GM03348 (cell line): ENCODE measurements around the gene SBNO1.
"Not testable (repeated sequence)": the region's sequence is repeated elsewhere in the genome, so short reads cannot be mapped to it uniquely, and the experiment has no call there.

Source experiments
- DNase-seq: peaks from one replicate; pipeline ENCODE4 v3.0.0; 2012; ENCODE audit warnings: low spot score

Gene SBNO1

DNA sequence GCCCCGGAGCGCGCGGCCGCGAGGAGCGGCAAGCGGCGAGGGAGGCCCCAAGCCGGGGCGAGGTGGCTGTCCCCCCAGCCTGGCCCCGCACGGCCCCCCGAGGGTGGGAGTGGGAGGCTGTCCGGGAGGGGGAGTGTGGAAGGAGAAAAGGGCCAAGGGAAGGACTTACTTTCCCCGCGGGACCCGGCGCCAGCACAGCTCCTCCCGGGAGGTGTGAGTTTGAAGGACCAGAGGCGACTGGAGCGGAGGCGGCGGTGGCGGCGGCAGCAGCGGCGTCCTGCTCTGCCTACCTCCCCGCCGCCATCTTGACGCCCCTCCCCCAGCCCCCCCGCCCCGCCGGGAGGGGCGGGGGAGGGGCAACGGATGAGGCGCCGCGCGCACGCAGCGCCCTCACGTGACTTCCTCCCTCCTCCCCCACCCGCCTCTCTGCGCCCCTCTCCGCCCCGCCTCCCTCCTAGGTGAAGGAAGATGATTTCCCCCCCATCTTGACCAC lies at the start of gene SBNO1:
Gene SBNO1 (minus strand): TSS at position 316 of the 493 bp plus-strand sequence. CDS start 14,406 bp downstream, outside the sequence.
- DNase-seq, result peak; percentile 98

DNA sequence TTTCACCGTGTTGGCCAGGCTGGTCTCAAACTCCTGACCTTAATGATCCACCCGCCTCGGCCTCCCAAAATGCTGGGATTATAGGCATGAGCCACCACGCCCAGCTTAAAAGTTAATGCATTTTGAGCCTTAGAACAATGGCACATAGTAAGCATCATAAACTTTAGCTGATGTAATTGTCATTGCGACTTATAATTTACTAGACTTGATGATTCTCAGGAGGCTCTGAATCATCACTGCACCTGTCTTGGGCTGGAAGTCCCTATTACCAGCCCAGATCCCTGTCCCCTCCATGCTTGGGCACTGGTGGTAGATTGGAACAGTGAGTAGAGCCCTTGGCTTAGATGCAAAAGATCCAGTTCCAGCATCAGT lies 45.4 kb upstream of the SBNO1 start:
- DNase-seq, result no peak

DNA sequence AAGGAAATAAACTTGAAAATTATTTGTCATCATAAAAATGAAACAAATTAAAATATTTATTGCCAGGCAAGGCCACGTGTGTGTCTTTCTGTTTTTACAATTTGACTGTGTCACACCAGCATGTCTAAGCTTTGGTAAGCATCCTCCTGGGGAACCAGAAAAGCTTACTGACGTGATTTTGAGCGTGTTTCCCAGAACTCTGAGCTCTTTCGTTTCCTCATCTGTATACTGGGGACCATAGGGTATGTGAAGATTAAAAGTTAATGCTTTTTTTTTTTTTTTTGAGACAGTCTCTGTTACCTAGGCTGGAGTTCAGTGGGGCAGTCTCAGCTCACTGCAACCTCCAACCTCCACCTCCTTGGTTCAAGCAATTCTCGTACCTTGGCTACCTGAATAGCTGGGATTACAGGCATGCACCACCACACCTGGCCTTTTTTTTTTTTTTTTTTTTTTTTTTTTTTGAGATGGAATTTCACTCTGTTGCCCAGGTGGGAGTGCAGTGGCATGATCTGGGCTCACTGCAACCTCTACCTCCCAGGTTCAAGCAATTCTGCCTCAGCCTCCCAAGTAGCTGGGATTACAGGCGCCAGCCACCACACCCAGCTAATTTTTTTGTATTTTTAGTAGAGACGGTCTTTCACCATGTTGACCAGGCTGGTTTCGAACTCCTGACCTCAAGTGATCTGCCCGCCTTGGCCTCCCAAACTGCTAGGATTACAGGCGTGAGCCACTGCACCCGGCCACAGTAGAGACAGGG lies 44.8 kb upstream of the SBNO1 start:
- not testable (repeated sequence) for DNase-seq

DNA sequence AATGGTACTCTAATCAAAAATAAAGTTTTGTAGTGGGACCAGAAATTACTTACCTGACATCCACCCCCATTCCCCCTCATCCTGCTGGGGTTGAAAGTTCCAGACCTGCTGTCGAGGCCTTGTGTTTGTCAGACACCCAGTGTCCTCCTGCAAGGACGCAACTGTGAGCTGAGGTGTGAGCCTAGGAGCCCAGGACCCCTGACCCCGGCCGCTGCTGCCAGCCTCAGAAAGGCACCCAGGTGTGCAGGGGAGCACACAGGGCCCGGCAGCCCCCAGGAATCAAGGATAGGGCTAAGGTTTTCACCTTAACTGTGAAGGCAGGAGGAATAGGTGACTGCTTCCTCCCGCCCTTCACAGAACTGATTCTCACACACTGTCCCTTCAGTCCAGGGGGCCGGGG lies 44.0 kb upstream of the SBNO1 start:
- DNase-seq, result not testable (repeated sequence)

DNA sequence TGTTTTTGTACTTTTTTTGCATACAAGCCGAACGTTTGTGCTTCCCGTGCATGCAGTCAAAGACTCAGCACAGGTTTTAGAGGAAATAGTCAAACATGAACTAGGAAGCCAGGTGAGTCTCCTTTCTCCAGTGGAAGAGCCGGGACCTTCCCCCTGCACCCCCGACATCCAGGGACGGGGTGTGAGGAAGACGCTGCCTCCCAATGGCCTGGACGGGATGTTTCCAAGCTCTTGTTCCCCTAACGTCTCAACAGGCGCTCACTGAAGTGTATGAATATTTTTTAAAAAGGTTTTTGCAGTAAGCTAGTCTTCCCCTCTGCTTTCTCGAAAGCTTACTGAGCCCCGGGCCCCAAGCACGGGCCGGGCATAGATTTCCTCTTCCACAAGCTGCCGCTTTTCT lies 43.3 kb upstream of the SBNO1 start:
- not testable (repeated sequence) for DNase-seq

DNA sequence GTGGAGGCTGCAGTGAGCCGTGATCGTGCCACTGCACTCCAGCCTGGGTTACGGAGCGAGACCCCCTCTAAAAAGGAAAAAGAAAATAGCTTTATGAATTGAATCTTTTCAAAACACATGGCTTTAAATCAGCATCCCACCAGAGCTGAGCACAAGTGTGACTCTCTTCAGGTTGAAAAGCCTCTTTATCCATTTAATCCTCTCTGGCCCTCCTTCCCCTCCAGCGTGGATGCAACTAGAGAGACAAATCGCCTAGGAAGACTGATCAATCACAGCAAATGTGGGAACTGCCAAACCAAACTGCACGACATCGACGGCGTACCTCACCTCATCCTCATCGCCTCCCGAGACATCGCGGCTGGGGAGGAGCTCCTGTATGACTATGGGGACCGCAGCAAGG lies 42.6 kb upstream of the SBNO1 start:
- not testable (repeated sequence) for DNase-seq

DNA sequence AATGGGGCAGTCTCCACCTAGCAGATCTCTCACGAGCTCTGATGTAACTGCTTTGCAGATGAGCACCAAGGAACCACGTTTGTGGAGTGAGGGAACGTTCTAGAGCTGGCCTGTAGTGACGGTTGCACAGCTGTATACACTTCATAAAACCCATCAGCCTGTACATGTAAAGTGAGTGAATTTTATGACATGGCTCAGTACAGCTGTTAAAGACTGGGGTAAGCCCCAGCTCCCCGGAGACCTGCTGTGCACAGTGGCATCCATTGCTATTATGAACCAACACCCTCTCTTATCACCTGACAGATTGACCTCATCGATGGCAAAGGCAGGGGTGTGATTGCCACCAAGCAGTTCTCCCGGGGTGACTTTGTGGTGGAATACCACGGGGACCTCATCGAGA lies 39.9 kb upstream of the SBNO1 start:
- DNase-seq, result no peak

DNA sequence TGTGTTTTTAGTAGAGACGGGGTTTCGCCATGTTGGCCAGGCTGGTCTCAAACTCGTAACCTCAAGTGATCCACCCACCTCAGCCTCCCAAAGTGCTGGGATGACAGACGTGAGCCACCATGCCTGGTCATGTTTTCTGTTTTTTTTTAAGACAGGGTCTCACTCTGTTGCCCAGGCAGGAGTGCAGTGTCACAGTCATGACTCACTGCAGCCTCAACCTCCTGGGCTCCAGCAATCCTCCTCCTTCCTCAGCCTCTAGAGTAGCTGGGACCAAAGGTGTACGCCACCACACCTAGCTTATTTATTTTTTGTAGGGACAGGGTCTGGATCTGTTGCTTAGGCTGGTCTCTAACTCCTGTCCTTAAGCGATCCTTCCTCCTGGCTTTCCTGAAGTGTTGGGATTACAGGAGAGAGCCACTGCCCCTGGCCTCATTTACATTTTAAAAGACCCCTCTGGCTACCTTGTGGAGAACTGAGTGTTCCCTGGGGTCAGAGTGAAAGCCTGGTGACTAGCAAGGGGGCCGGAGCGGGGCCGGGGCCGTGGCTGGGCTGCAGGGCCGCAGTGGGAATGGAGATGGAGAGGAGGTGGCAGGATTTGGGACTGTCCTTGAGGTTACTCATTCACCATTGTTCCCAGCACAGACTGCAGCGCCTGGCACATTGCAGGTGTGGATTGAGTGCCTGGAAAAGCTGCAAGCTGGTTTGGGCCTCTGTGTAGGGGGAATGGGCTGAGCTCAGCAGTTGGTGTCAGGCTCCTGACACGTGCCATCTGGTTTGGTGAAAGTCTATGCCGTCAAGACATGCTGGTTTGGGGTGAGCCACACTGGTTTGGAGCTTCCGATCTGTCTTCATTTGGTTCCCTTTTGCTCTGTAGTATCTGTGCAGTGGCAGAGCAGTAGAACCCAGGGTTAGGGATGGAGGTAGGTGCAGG lies 37.4 kb upstream of the SBNO1 start:
- DNase-seq, result no peak

DNA sequence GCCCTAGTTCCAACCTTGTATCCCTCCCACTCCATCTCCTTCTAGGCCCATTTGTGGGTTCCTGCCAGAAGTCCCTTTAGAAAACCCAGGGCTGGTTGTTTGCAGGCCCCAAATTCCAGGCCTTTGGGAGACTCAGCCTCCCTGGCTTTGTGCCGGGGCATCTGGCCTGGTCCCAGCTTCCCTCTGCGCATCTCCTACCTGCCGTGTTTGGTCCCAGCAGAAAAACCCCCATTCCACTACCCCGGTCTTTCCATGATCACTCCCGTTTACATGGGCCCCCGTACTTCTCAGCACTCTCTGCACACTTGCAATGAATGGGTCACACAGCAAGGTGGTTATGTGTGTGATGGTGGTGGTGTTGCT lies 34.6 kb upstream of the SBNO1 start:
- no peak for DNase-seq

DNA sequence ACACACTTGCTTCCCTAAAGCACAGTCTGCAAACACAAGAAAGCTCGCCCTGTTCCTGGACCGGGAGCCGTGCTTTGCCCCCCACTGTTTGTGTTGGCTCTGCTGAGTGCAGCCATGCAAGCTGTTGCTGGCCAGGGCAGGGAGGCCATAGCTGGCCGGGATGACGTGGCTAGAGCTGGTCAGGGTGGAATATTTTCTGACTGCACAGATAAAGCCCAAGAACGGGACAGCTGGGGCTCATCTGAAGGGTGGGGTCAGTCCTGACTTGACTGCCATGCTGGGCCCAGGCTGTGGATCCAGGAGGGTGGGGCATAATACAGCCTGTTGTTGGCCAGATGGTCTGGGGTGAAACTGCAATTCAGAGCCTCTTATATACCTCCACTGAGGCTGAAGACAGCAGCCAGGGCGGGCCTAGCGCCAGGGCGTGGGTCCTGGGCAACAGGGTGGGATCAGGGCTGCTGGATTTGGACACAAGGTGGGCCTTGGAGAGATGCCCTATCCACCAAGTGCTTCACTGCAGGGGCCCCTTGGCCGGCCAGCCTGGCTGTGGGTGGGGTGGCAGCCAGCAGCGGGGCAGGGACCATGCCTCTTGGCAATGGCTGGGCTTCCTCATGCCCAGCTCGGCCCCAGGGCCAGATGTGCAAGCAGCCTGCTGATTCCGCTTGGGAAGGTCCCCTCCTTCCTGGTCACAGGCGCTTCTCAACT lies 34.1 kb upstream of the SBNO1 start:
- DNase-seq, result peak; percentile 90

DNA sequence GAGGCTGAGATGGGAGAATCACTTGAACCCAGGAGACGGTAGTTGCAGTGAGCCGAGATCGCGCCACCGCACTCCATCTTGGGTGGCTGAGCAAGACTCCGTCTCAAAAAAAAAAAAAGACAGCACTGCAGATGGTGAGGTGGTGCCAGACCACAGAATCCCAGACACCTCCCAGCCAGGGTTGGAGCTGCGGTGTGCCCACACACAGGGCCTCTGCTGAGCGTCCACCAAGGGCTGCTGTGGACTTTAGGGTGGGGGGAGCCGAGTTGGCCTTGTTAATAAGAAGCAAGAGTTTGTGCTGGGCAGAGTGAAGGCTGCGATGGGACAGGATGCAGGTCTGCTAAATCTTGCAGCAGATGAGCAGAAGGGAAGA lies 33.5 kb upstream of the SBNO1 start:
- DNase-seq, result peak; percentile 59

DNA sequence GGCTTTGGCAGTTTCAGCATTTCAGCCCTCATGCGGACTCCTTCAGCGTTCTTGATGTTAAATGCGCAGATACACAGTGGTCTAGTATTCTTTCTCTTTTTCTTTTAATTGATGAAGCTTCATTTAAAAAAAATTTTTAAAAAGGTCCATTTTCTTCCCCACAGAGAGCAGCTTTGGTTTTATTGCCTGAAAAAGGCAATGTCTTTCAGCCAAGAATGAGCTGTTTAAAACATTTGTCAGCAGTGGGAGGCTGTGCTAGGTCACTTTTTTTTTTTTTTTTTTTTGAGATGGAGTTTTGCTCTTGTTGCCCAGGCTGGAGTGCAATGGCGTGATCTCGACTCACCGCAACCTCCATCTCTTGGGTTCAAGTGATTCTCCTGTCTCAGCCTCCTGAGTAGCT lies 32.8 kb upstream of the SBNO1 start:
- peak; percentile 41 for DNase-seq

DNA sequence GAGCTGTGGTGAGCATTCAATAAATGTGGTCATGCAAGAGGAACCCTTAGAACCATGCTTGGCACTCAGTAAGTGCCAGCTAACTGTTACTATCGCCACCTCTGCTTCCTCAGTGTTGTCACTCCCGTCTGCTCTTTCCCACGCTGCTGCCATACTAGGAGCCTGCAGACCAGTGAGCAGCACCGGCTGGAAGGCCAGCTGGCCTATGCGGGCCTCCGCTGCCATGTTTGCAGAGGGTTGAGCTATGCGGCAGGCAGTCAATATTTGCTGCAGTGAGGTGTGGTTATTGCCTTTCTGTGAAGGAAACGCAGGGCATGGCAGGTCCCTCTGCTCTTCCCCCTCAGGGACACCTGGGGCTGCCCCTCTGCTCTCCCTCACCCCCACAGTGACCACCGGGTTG lies 32.3 kb upstream of the SBNO1 start:
- no peak for DNase-seq

DNA sequence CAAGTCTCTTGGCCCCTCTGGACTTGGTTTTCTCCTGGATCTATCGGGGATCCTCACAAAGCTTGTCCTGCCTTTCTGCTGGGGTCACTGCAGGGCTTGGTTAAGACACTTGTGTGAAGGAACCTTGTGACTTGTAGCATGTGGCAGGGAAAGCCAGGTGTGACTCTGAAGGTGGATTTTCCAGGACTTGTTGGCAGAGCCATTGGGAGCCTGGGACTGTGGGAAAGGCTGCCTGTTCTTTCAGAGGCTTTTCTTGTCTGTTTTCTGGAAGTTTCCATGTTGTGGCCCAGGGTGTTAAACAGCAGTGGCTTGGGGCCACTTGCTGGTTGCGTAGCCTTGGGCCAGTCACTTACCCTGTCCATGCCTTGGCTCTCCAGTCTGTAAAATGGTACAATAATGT lies 31.9 kb upstream of the SBNO1 start:
- DNase-seq, result no peak

DNA sequence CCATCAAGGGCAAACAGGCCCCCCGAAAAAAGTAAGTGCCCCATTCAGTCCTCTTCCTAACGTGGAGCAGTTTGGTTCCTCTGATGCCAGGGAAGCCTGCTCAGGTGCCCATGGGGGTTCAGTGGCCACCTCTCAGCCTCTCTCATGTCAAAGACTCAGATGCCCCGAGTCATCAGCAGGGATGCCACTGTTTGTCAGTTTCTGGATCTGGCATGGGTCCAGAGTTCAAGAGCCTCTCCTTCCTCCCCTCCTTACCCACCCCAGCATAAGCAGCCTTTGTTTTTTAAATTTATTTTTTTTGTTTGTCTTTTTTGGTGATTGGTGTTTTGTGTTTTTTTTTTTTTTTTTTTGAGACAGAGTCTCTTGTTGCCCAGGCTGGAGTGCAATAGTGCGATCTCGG lies 30.6 kb upstream of the SBNO1 start:
- no peak for DNase-seq

DNA sequence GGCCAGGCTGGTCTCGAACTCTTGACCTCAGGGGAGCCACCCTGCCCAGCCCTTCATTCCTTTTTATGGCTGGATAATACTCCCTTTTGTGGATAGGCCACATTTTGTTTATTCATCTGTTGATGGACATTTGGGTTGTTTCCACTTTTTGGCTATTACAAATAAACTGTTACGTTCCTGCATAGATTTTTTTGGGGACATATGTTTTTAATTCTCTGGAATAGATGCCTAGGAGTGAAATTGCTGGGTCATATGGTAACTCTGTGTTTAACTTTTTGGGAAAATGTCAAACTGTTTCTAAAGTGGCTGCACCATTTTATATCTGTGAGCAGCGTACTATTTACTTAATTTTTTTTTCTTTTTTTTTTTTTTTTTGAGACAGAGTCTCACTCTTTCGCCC lies 29.1 kb upstream of the SBNO1 start:
- no peak for DNase-seq

DNA sequence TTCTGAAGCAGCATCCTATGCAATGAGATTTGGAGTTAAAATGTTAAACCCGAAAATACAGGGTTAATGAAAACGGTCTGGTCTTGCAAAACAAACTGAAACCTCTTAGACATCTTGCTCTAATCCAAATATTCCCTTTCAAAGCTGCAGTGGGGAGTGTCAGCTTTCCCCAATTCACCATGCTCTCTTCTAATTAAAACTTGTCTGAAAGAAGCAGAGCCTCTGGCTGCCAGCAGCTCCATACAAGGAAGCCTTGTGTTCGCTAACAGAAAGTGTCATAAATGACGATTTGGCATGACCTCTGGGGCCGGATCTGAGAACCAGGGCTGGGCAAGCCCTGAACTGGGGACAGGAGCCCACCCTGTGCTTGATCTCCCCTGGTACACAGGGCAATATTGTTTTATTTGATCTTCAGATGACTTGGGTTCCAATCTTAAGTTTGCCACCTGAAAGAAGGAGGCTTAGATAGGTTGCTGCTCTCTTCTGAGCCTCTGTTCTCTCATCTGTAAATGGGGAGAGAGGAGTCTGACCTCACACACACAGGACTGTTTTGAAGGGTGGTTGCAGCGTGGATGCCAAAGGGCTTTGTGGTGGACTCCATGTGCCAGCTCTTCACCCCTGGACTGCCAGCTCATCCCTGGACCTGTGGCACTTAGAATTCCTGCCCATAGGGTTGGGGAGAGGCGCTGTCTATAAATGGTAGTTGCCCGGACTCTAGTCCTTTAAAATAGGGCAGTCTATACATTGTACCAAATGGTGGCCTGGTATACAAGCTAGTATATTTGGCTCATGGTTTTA lies 27.1 kb upstream of the SBNO1 start:
- no peak for DNase-seq

DNA sequence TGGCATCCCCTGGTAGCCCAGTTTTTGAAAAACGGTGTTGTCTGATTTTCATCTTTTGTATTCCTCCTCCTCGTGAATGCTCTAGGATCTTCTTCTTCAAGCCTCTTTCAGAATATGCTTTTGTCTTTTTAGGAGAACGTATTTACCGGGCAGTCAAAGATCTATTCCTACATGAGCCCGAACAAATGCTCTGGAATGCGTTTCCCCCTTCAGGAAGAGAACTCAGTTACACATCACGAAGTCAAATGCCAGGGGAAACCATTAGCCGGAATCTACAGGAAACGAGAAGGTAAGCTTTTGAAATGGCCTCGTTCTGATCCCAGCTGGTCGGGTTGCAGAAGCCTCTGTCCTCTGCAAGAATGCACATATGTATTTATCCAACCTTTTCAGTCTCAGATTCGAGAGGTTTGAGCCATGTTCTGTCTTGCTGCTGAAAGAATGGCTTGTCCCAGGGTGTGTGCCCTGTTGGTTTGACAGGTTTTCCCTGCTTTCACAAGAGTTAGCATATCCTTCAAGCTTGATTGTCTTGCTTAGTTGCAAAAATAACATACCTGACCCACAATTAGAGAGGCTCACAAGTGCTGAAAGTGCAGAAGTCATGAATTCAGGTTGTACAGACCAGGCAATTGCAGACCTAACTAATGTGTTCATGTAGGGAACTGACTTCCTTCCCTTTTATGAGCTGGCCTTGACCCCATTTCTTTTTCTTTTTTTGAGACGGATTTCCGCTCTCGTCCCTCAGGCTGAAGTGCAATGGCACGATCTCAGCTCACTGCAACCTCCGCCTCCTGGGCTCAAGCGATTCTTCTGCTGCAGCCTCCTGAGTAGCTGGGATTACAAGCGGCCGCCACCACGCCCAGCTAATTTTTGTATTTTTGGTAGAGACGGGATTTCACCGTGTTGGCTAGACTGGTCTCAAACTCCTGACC lies 26.1 kb upstream of the SBNO1 start:
- no peak for DNase-seq

DNA sequence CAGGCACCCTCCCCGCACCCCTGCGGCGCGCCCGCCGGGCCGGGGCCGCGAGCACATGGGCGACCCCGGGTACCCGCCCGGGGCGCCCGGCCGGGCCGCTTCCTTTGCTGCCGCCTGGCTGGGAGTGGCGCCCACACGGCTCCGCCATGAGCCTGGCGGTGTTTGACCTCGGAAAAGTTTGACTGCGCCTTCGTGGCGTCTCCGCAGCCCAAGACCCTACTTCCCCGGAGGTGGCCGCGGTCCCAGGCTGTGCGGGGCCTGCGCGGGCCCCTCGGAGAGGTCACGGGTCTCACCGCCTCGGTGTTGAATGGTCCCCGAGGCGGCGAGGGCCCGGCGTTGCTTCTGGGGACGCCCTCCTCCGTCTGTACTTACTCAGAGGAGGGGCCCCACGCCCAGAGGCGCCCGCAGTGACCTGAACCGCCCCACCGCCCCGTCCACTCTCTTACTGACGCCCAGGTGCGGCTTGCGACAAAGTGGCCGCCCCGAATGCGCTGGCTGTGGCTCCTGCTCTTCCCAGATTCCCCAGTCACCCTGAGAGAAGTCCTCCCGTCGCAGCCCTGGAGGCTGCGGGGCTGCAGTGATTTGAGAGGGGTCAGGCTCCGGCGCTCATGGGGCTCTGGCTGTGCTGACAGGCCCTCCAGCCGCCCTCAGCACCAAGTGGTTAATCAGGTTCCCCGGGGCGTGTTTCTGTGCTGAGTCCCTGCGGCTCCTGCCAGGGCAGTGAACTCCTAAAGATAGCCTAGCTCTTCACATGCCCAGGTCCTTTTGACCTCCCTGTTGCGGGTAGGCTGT lies 25.1 kb upstream of the SBNO1 start:
- DNase-seq, result peak; percentile 54
